LNCAP (cell line): ENCODE measurements around the gene GPR78.

ENCODE experiments used
- CTCF ChIP-seq: fragments of 450-650 bp; IDR thresholded peaks from 2 replicates; pipeline ENCODE4 v1.5.1; 2017; ENCODE audit warnings: mild to moderate bottlenecking

GPR78 gene

GRCh38 chr4:8547912-8548730 is 32.1 kb upstream of the GPR78 start:
- TF ChIP-seq CTCF = no peak

- TF ChIP-seq CTCF = no peak
Measured at GRCh38 chr4:8548731-8549351, 31.4 kb upstream of the GPR78 start.

- TF ChIP-seq CTCF = no peak
Measured at GRCh38 chr4:8549352-8549931, 30.8 kb upstream of the GPR78 start.

- TF ChIP-seq CTCF = no peak
Measured at GRCh38 chr4:8550691-8551090, 29.5 kb upstream of the GPR78 start.

GRCh38 chr4:8552024-8552423 is 28.2 kb upstream of the GPR78 start:
- no peak for TF ChIP-seq CTCF

GRCh38 chr4:8552581-8553205 is 27.5 kb upstream of the GPR78 start:
- TF ChIP-seq CTCF = no peak

GRCh38 chr4:8553216-8553615 is 27.0 kb upstream of the GPR78 start:
- no peak for TF ChIP-seq CTCF
